ENCODE measurements around the gene FABP6. TPM values are rescaled to one million over a fixed set of nuclear protein-coding genes. Genes with fewer than 3 reads are reported as not detected.

FABP6 gene
- total RNA-seq, 1 experiment from 2014 or later, result 0.52 TPM

- no TSS peak for BruUV-seq (replicated peaks)
- H3K27ac ChIP-seq (ENCODE audit: low read depth, low read length, poor library complexity, severe bottlenecking), result no peak overlapping the region
- H3K4me1 ChIP-seq (ENCODE audit: insufficient read depth, low read length, poor library complexity, severe bottlenecking), result peaks cover 19% of the 10 kb centered on the region
- POLR2A ChIA-PET (ENCODE audit: low non-redundant PET), result no interaction called here
- intact Hi-C loops (cut with micrococcal nuclease; ENCODE audit: unreplicated experiment), result no loop called here
- no peaks in the 10 kb centered on the region for H3K36me3 ChIP-seq (ENCODE audit: insufficient read depth, low read length, poor library complexity, severe bottlenecking)
- no peak overlapping the region for H3K4me3 ChIP-seq (ENCODE audit: low read depth, low read length, poor library complexity, severe bottlenecking)
- no peaks in the 10 kb centered on the region for H3K27me3 ChIP-seq (replicated peaks; ENCODE audit: insufficient read depth, low read depth, low read length, poor library complexity)
- DNase-seq (ENCODE audit: low spot score), result no peak
- no peaks in the 10 kb centered on the region for H3K9me3 ChIP-seq (ENCODE audit: low read depth, low read length, poor library complexity, severe bottlenecking)
- TF ChIP-seq EZH2 (IDR thresholded peaks at IDR 0.05; ENCODE audit: borderline replicate concordance, low read depth, low read length, poor library complexity, severe bottlenecking), result no peak
- no peak for TF ChIP-seq CTCF (conservative IDR thresholded peaks at IDR 0.05; ENCODE audit: low read depth, low read length)
- CTCF ChIA-PET, result no interaction called here
These were observed 51.2 kb downstream of the FABP6 start for GRCh38 chr5:160280384-160281095.

DNA sequence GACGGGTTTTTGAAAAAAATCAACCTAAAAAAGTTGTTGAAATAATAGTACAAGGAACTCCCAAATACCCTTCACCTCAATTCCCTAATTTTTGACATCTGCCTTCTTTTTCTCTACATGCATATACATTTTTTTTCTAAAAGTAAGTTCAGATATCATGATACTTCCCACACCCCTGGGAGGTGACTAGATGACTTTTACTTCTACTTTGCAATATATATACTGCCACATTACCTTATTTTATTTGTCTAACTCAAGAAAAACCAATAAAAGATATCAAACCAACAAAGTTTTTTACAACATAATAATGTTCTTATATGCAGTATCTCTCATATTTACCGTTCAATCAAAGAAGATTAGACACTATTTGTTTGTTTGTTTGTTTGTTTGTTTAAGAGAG lies 52.0 kb downstream of the FABP6 start:
- DNase-seq (ENCODE audit: low spot score), result no peak
- no peak overlapping the region for H3K27ac ChIP-seq (ENCODE audit: low read depth, low read length, poor library complexity, severe bottlenecking)
- CTCF ChIA-PET, result no interaction called here
- H3K27me3 ChIP-seq (replicated peaks; ENCODE audit: insufficient read depth, low read depth, low read length, poor library complexity), result no peaks in the 10 kb centered on the region
- POLR2A ChIA-PET (ENCODE audit: low non-redundant PET), result no interaction called here
- intact Hi-C loops (cut with micrococcal nuclease; ENCODE audit: unreplicated experiment), result no loop called here
- no peak overlapping the region for H3K4me3 ChIP-seq (ENCODE audit: low read depth, low read length, poor library complexity, severe bottlenecking)
- TF ChIP-seq CTCF (conservative IDR thresholded peaks at IDR 0.05; ENCODE audit: low read depth, low read length) (no peak), EZH2 (IDR thresholded peaks at IDR 0.05; ENCODE audit: borderline replicate concordance, low read depth, low read length, poor library complexity, severe bottlenecking) (no peak)
- no peaks in the 10 kb centered on the region for H3K36me3 ChIP-seq (ENCODE audit: insufficient read depth, low read length, poor library complexity, severe bottlenecking)
- H3K9me3 ChIP-seq (ENCODE audit: low read depth, low read length, poor library complexity, severe bottlenecking), result no peaks in the 10 kb centered on the region
- BruUV-seq (replicated peaks), result no TSS peak
- peaks cover 19% of the 10 kb centered on the region for H3K4me1 ChIP-seq (ENCODE audit: insufficient read depth, low read length, poor library complexity, severe bottlenecking)

DNA sequence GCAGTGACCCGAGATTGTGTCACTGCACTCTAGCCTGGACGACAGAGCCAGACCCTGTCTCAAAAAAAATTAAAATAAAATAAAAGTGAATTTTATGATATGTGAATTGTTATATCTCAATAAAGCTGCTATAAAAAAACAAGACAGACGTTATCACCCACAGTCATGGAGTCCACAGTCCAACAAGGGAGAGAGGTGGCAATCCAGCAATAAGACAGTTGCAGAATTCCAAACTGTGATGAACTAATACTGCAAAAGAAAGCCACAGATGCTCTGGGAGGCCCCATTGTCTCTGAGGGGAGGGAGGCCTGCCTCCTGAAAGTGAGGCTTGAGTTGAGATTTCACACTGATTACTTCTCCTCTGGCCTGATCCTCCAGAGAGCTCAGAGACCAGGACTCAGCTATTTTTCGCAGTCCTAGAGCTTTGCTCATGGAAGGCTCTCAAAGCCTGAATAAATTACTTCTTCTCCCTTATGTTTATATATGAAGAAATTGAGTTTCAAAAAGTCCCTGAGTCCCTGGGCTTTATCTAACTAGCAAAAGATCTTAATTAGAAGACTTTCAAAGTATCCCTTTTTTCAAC lies 55.1 kb downstream of the FABP6 start:
- Histone ChIP-seq H3K27ac (ENCODE audit: low read depth, low read length, poor library complexity, severe bottlenecking) (no peak overlapping the region), H3K9me3 (ENCODE audit: low read depth, low read length, poor library complexity, severe bottlenecking) (no peaks in the 10 kb centered on the region), H3K36me3 (ENCODE audit: insufficient read depth, low read length, poor library complexity, severe bottlenecking) (no peaks in the 10 kb centered on the region), H3K4me1 (ENCODE audit: insufficient read depth, low read length, poor library complexity, severe bottlenecking) (peaks cover 15% of the 10 kb centered on the region), H3K27me3 (replicated peaks; ENCODE audit: insufficient read depth, low read depth, low read length, poor library complexity) (no peaks in the 10 kb centered on the region), H3K4me3 (ENCODE audit: low read depth, low read length, poor library complexity, severe bottlenecking) (no peak overlapping the region)
- intact Hi-C loops (cut with micrococcal nuclease; ENCODE audit: unreplicated experiment), result no loop called here
- CTCF ChIA-PET, result no interaction called here
- BruUV-seq (replicated peaks), result no TSS peak
- TF ChIP-seq CTCF (conservative IDR thresholded peaks at IDR 0.05; ENCODE audit: low read depth, low read length) (no peak), EZH2 (IDR thresholded peaks at IDR 0.05; ENCODE audit: borderline replicate concordance, low read depth, low read length, poor library complexity, severe bottlenecking) (no peak)
- POLR2A ChIA-PET (ENCODE audit: low non-redundant PET), result no interaction called here
- DNase-seq (ENCODE audit: low spot score), result no peak
